Transverse colon (tissue), 4 donors: Measurements from ENCODE around the gene CLDN9.

Experiments used
- EP300 ChIP-seq: sonication (generic); formaldehyde crosslinking; IDR thresholded peaks from one replicate; pipeline ENCODE4 v1.6.1; 2017; ENCODE audit warnings: antibody characterized with exemption, low read depth
- POLR2A ChIP-seq: fragments of 450-650 bp; IDR thresholded peaks from one replicate; pipeline ENCODE4 v1.6.1; 2016; ENCODE audit warnings: antibody characterized with exemption, mild to moderate bottlenecking, moderate library complexity
- POLR2AphosphoS5 ChIP-seq, 3 donors: sonication (generic); formaldehyde crosslinking; IDR thresholded peaks; one replicate each; pipeline ENCODE4 v1.6.1; 2016; ENCODE audit warnings: antibody characterized with exemption in 3 of 3
- TF ChIP-seq, protein P1 (sequence below), 5 experiments: fragments of 200-600 bp in 3 of 5; fragments of 450-650 bp in 2 of 5; sonication (generic) in 3 of 5; IDR thresholded peaks; 1 replicate in 2 of 5; 2 replicates in 3 of 5; pipeline ENCODE4 v1.5.1; 2016 to 2017; ENCODE audit warnings: antibody characterized with exemption in 5 of 5, inconsistent platforms in 3 of 5, mild to moderate bottlenecking in 2 of 5, moderate library complexity in 1 of 5

DNA sequence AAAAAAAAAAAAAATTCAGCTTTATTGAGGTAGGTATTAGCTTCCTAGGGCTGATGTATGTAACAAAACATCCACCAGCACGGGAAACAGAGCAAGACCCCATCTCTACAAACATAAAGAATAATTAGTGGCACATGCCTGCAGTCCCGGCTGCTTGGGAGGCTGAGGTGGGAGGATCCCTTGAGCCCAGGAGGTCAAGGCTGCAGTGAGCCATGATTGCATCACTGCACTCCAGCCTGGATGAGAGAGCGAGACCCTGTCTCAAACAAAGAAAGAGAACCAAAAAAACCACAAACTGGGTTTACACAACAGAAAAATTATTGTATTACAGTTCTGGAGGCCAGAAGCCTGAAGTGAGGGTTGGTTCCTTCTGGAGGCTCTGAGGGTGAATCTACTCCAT is 29.7 kb downstream of the CLDN9 start:
- TF ChIP-seq, protein P1, sequence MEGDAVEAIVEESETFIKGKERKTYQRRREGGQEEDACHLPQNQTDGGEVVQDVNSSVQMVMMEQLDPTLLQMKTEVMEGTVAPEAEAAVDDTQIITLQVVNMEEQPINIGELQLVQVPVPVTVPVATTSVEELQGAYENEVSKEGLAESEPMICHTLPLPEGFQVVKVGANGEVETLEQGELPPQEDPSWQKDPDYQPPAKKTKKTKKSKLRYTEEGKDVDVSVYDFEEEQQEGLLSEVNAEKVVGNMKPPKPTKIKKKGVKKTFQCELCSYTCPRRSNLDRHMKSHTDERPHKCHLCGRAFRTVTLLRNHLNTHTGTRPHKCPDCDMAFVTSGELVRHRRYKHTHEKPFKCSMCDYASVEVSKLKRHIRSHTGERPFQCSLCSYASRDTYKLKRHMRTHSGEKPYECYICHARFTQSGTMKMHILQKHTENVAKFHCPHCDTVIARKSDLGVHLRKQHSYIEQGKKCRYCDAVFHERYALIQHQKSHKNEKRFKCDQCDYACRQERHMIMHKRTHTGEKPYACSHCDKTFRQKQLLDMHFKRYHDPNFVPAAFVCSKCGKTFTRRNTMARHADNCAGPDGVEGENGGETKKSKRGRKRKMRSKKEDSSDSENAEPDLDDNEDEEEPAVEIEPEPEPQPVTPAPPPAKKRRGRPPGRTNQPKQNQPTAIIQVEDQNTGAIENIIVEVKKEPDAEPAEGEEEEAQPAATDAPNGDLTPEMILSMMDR (IDR thresholded peaks at IDR 0.05): no peak
- TF ChIP-seq POLR2A (no peak), POLR2AphosphoS5 (IDR thresholded peaks at IDR 0.05) (no peak), EP300 (no peak)
